Measurements from ENCODE around the gene RGS10. TPM values are rescaled to one million over a fixed set of nuclear protein-coding genes. Genes with fewer than 3 reads are reported as not detected.

RGS10 gene
- total RNA-seq, 4 donors from 2014 or later = 15.2 to 27.0 (median 23.0) TPM

- 83% methylated on average over 19 of the region's 19 CpGs for WGBS
- Histone ChIP-seq H3K36me3 (peaks cover 4% of the 10 kb centered on the region), H3K9me3 (no peaks in the 10 kb centered on the region), H3K4me3 (no peak overlapping the region), H3K27ac (no peak overlapping the region), H3K27me3 (no peaks in the 10 kb centered on the region), H3K4me1 (peaks cover 15% of the 10 kb centered on the region)
- no peak for DNase-seq (ENCODE audit: low spot score in 2 of 2)
- TF ChIP-seq POLR2A (IDR thresholded peaks at IDR 0.05) (no peak), EP300 (IDR thresholded peaks at IDR 0.05) (no peak), CTCF (IDR thresholded peaks at IDR 0.05) (no peak), POLR2AphosphoS5 (IDR thresholded peaks at IDR 0.05) (no peak)
Observed at GRCh38 chr10:119511828-119512515, 30.5 kb downstream of the RGS10 start.

DNA sequence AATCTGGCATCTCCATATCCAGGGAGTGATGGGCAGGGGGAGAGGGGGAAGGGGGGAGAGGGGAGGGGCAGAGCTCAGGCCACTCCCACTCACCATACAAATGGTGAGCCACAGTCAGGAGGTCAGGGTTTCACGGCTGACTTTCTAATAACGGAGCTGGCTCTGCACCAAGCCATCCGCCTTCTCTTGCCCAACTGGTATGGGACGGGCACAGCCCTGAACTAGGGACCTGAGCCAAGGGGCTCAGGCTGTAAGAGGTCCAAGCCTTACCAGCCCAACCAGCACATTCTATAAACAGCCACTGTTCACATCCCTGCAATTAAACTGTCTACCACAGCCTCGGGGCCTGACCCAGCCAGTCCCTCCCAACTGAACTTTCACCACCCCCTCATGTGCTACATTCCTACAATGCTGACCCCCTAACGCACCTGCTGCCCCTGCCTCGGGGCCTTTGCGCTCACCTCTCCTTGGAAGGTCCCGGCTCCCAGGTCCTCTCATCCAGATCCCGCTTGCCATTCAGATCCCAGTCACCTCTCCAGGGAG lies 32.5 kb downstream of the RGS10 start:
- no peak for DNase-seq (ENCODE audit: low spot score in 2 of 2)
- H3K4me1 ChIP-seq = peaks cover 18% of the 10 kb centered on the region
- H3K36me3 ChIP-seq = peaks cover 4% of the 10 kb centered on the region
- no peak overlapping the region for H3K27ac ChIP-seq
- TF ChIP-seq POLR2A (IDR thresholded peaks at IDR 0.05) (no peak), POLR2AphosphoS5 (IDR thresholded peaks at IDR 0.05) (no peak), EP300 (IDR thresholded peaks at IDR 0.05) (no peak), CTCF (IDR thresholded peaks at IDR 0.05) (no peak)
- WGBS = 53% methylated on average over 10 of the region's 10 CpGs
- no peak overlapping the region for H3K4me3 ChIP-seq
- H3K27me3 ChIP-seq = no peaks in the 10 kb centered on the region
- no peaks in the 10 kb centered on the region for H3K9me3 ChIP-seq

GRCh38 chr10:119507115-119507514 lies 35.4 kb downstream of the RGS10 start:
- Histone ChIP-seq H3K9me3 (no peaks in the 10 kb centered on the region), H3K36me3 (peaks cover 4% of the 10 kb centered on the region), H3K27me3 (no peaks in the 10 kb centered on the region), H3K4me1 (peaks cover 18% of the 10 kb centered on the region), H3K4me3 (no peak overlapping the region), H3K27ac (no peak overlapping the region)
- DNase-seq (ENCODE audit: low spot score in 2 of 2) = no peak
- TF ChIP-seq POLR2A (IDR thresholded peaks at IDR 0.05) = no peak
- no peak for TF ChIP-seq POLR2AphosphoS5 (IDR thresholded peaks at IDR 0.05)
- no peak for TF ChIP-seq CTCF (IDR thresholded peaks at IDR 0.05)
- no peak for TF ChIP-seq EP300 (IDR thresholded peaks at IDR 0.05)
- 97% methylated on average over 5 of the region's 5 CpGs for WGBS

- no peaks in the 10 kb centered on the region for H3K36me3 ChIP-seq
- TF ChIP-seq EP300 (IDR thresholded peaks at IDR 0.05) = no peak
- TF ChIP-seq POLR2AphosphoS5 (IDR thresholded peaks at IDR 0.05) = no peak
- no peak for TF ChIP-seq CTCF (IDR thresholded peaks at IDR 0.05)
- no peak for TF ChIP-seq POLR2A (IDR thresholded peaks at IDR 0.05)
- H3K9me3 ChIP-seq = no peaks in the 10 kb centered on the region
- H3K27me3 ChIP-seq = no peaks in the 10 kb centered on the region
- 81% methylated on average over 21 of the region's 21 CpGs for WGBS
- H3K4me1 ChIP-seq = peaks cover 18% of the 10 kb centered on the region
- DNase-seq (ENCODE audit: low spot score in 2 of 2) = no peak
- H3K4me3 ChIP-seq = no peak overlapping the region
- no peak overlapping the region for H3K27ac ChIP-seq
Observed at GRCh38 chr10:119505588-119506315, 36.8 kb downstream of the RGS10 start.

DNA sequence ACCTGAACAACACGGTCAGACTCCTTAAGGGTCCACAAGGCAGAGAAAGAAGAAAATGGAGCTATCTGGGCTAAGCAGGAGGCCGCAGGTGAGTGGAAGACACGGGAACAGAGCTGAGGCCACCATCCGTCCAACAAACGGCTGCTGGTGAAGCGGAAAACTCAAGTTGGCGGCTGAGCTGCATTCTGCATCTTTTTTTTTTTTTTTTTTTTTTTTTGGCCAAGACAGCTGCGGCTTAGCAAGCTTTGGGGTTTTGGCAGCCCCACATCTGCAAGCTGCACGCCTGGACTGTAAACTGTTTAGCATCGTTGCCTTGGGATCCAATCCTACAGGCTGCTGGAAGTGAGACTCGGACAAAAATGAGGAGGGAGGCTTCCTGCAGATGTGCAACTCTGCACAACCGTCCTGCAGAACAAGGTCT lies 37.4 kb downstream of the RGS10 start:
- TF ChIP-seq CTCF (IDR thresholded peaks at IDR 0.05) = no peak
- no peak for TF ChIP-seq EP300 (IDR thresholded peaks at IDR 0.05)
- no peak for TF ChIP-seq POLR2A (IDR thresholded peaks at IDR 0.05)
- no peak for TF ChIP-seq POLR2AphosphoS5 (IDR thresholded peaks at IDR 0.05)
- H3K36me3 ChIP-seq = no peaks in the 10 kb centered on the region
- H3K27me3 ChIP-seq = no peaks in the 10 kb centered on the region
- WGBS = 67% methylated on average over 12 of the region's 12 CpGs
- H3K9me3 ChIP-seq = no peaks in the 10 kb centered on the region
- H3K4me1 ChIP-seq = peaks cover 14% of the 10 kb centered on the region
- H3K4me3 ChIP-seq = no peak overlapping the region
- no peak overlapping the region for H3K27ac ChIP-seq
- DNase-seq (ENCODE audit: low spot score in 2 of 2) = no peak
